ENCODE results near the gene KIAA1328. TPM values are rescaled to one million over a fixed set of nuclear protein-coding genes. Genes with fewer than 3 reads are reported as not detected.

The KIAA1328 gene
- polyA plus RNA-seq, 1 of the 3 experiments (the other 2 are of a cell fraction) = 2.6 TPM

- no peak overlapping the region for H3K4me3 ChIP-seq (ENCODE audit: low read depth in 2 of 2, low read length in 1 of 2)
- CTCF ChIA-PET = no interaction called here
- no peaks in the 10 kb centered on the region for H3K27me3 ChIP-seq (ENCODE audit: insufficient read depth)
- H3K36me3 ChIP-seq (replicated peaks in 1 of 2; ENCODE audit: control insufficient read depth in 1 of 2, insufficient read depth in 2 of 2, low read length in 1 of 2) = no peaks in the 10 kb centered on the region
- H3K4me2 ChIP-seq = no peak overlapping the region
- no peak overlapping the region for H2AFZ ChIP-seq (ENCODE audit: low read depth)
- H3K27ac ChIP-seq (ENCODE audit: low read depth in 2 of 2, low read length in 1 of 2) = no peak overlapping the region
- H3K4me1 ChIP-seq (ENCODE audit: control insufficient read depth in 1 of 2, insufficient read depth in 2 of 2, low read depth in 1 of 2, low read length in 1 of 2) = no peaks in the 10 kb centered on the region
- DNase-seq = no peak
- TF ChIP-seq RFX5 (IDR thresholded peaks at IDR 0.05; ENCODE audit: low read length) (no peak), MEF2A (IDR thresholded peaks at IDR 0.05; ENCODE audit: borderline replicate concordance, low read depth) (no peak), USF2 (IDR thresholded peaks at IDR 0.05; ENCODE audit: borderline replicate concordance, low read depth, low read length) (no peak), RAD21 (IDR thresholded peaks at IDR 0.05; ENCODE audit: low read length) (no peak), USF1 (IDR thresholded peaks at IDR 0.05; ENCODE audit: borderline replicate concordance, low read depth) (no peak)
- no peaks in the 10 kb centered on the region for H4K20me1 ChIP-seq (ENCODE audit: insufficient read depth)
- POLR2A ChIA-PET = no interaction called here
- H3F3A ChIP-seq (replicated peaks; ENCODE audit: insufficient read depth) = no peaks in the 10 kb centered on the region
- H3K9ac ChIP-seq = no peak overlapping the region
- no peaks in the 10 kb centered on the region for H3K9me2 ChIP-seq
- H3K9me3 ChIP-seq = no peaks in the 10 kb centered on the region
- WGBS (ENCODE audit: low lambda C conversion rate) = 79% methylated on average over 7 of the region's 7 CpGs
- H3K79me2 ChIP-seq (ENCODE audit: insufficient read depth) = no peaks in the 10 kb centered on the region
Measured at GRCh38 chr18:37156330-37156942, 327.5 kb downstream of the KIAA1328 start.

- CTCF ChIA-PET = no interaction called here
Measured at GRCh38 chr18:37160038-37160820, 331.3 kb downstream of the KIAA1328 start.

More at GRCh38 chr18:37160038-37160820, 331.3 kb downstream of the KIAA1328 start:
- Histone ChIP-seq H3K27me3 (ENCODE audit: insufficient read depth) (no peaks in the 10 kb centered on the region), H3K9ac (no peak overlapping the region), H3K4me3 (ENCODE audit: low read depth in 2 of 2, low read length in 1 of 2) (no peak overlapping the region), H3K4me1 (ENCODE audit: control insufficient read depth in 1 of 2, insufficient read depth in 2 of 2, low read depth in 1 of 2, low read length in 1 of 2) (no peaks in the 10 kb centered on the region), H3F3A (replicated peaks; ENCODE audit: insufficient read depth) (no peaks in the 10 kb centered on the region), H3K9me3 (no peaks in the 10 kb centered on the region), H3K79me2 (ENCODE audit: insufficient read depth) (no peaks in the 10 kb centered on the region), H4K20me1 (ENCODE audit: insufficient read depth) (no peaks in the 10 kb centered on the region), H3K36me3 (replicated peaks in 1 of 2; ENCODE audit: control insufficient read depth in 1 of 2, insufficient read depth in 2 of 2, low read length in 1 of 2) (no peaks in the 10 kb centered on the region), H2AFZ (ENCODE audit: low read depth) (no peak overlapping the region), H3K27ac (ENCODE audit: low read depth in 2 of 2, low read length in 1 of 2) (no peak overlapping the region), H3K9me2 (no peaks in the 10 kb centered on the region), H3K4me2 (no peak overlapping the region)
- TF ChIP-seq RXRA (IDR thresholded peaks at IDR 0.05; ENCODE audit: borderline replicate concordance, low read depth) = no peak
- TF ChIP-seq EP300 (IDR thresholded peaks at IDR 0.05; ENCODE audit: borderline replicate concordance in 1 of 2, low read depth in 1 of 2, low read length in 1 of 2) = no peak
- no peak for TF ChIP-seq CHD2 (IDR thresholded peaks at IDR 0.05; ENCODE audit: low read length, partially characterized antibody)
- TF ChIP-seq FOSL2 (IDR thresholded peaks at IDR 0.05; ENCODE audit: borderline replicate concordance, low read depth) = no peak
- TF ChIP-seq CTCF (IDR thresholded peaks at IDR 0.05) = no peak
- no peak for TF ChIP-seq ZBTB33 (IDR thresholded peaks at IDR 0.05; ENCODE audit: borderline replicate concordance, low read depth)
- TF ChIP-seq RAD21 (IDR thresholded peaks at IDR 0.05; ENCODE audit: low read length) = no peak
- no peak for TF ChIP-seq SMC3 (IDR thresholded peaks at IDR 0.05; ENCODE audit: low read depth, low read length)
- TF ChIP-seq NRF1 (IDR thresholded peaks at IDR 0.05; ENCODE audit: low read depth, low read length) = no peak
- TF ChIP-seq GABPA (IDR thresholded peaks at IDR 0.05; ENCODE audit: low read depth) = no peak
- TF ChIP-seq RFX5 (IDR thresholded peaks at IDR 0.05; ENCODE audit: low read length) = no peak
- POLR2A ChIA-PET = no interaction called here
- WGBS (ENCODE audit: low lambda C conversion rate) = 39% methylated on average over 3 of the region's 3 CpGs
- DNase-seq = no peak

Data from SK-N-SH (cell line).